Fibroblast of lung (primary cell): ENCODE measurements around the gene TIFAB. TPM values are rescaled to one million over a fixed set of nuclear protein-coding genes. Genes with fewer than 3 reads are reported as not detected.

ENCODE experiments used
- DNase-seq, 2 donors: peaks; one replicate each; pipeline versions ENCODE4 v3.0.0 to v3.0.0-alpha.2; 2010; ENCODE audit warnings: low read depth in 2 of 2
- H2AFZ ChIP-seq: 2 replicates; pipeline ENCODE4 v1.5.1; 2012; ENCODE audit warnings: low read length, control low read depth, inconsistent platforms
- H3K27ac ChIP-seq: 2 replicates; pipeline ENCODE4 v1.5.1; 2011; ENCODE audit warnings: low read length, control low read depth; ENCODE audit not compliant: insufficient read depth
- H3K27me3 ChIP-seq: 2 replicates; pipeline ENCODE4 v1.5.1; 2011; ENCODE audit warnings: mild to moderate bottlenecking, low read length; ENCODE audit not compliant: control insufficient read depth, insufficient read depth
- H3K36me3 ChIP-seq: 2 replicates; pipeline ENCODE4 v1.5.1; 2011; ENCODE audit warnings: low read length; ENCODE audit not compliant: control insufficient read depth, insufficient read depth
- H3K4me1 ChIP-seq: 2 replicates; pipeline ENCODE4 v1.5.1; 2011; ENCODE audit warnings: low read length; ENCODE audit not compliant: control insufficient read depth, insufficient read depth; ENCODE audit errors: extremely low read depth
- H3K4me2 ChIP-seq: 2 replicates; pipeline ENCODE4 v1.5.1; 2011; ENCODE audit warnings: low read length, control low read depth; ENCODE audit not compliant: insufficient read depth; ENCODE audit errors: extremely low read depth
- H3K4me3 ChIP-seq, 4 experiments: fragments of 200-600 bp in 1 of 4; sonication (generic) in 1 of 4; replicated peaks in 1 of 4; 2 replicates each; pipeline ENCODE4 v1.5.1; 2011 to 2016; ENCODE audit warnings: low read length in 4 of 4, low read depth in 3 of 4, mild to moderate bottlenecking in 3 of 4, control low read depth in 2 of 4, inconsistent platforms in 1 of 4, mixed read lengths in 1 of 4; ENCODE audit not compliant: insufficient read depth in 1 of 4; ENCODE audit errors: control extremely low read depth in 1 of 4
- H3K79me2 ChIP-seq: 2 replicates; pipeline ENCODE4 v1.5.1; 2012; ENCODE audit warnings: mild to moderate bottlenecking, low read length, inconsistent platforms; ENCODE audit not compliant: control insufficient read depth, insufficient read depth
- H3K9ac ChIP-seq: 2 replicates; pipeline ENCODE4 v1.5.1; 2011; ENCODE audit warnings: mild to moderate bottlenecking, low read length, control low read depth; ENCODE audit not compliant: insufficient read depth
- H3K9me3 ChIP-seq: 2 replicates; pipeline ENCODE4 v1.5.1; 2012; ENCODE audit warnings: low read depth, low read length; ENCODE audit not compliant: control insufficient read depth, insufficient read depth
- H4K20me1 ChIP-seq: 2 replicates; pipeline ENCODE4 v1.5.1; 2011; ENCODE audit warnings: low read length; ENCODE audit not compliant: control insufficient read depth, insufficient read depth; ENCODE audit errors: extremely low read depth
- CTCF ChIP-seq, 2 donors: IDR thresholded peaks in 1 of 2; conservative IDR thresholded peaks in 1 of 2; 1 replicate in 1 of 2; 2 replicates in 1 of 2; pipeline ENCODE4 v1.5.1; 2011 to 2012; ENCODE audit warnings: low read length in 2 of 2, control low read depth in 1 of 2, inconsistent platforms in 1 of 2, low read depth in 1 of 2, mild to moderate bottlenecking in 1 of 2
- EZH2 ChIP-seq: IDR thresholded peaks from 2 replicates; pipeline ENCODE4 v1.5.1; 2012; ENCODE audit warnings: low read length, control low read depth, mild to moderate bottlenecking; ENCODE audit errors: missing control alignments
- polyA plus RNA-seq, 2 donors: library from polyadenylated mRNA; depleted of rRNA in 1 of 2; stranded (reverse) in 1 of 2; unstranded in 1 of 2; fragments of >200 nt; gene quantifications; 2 replicates each; pipeline ENCODE4 v1.2.1, GENCODE V29; 2011 to 2012; ENCODE audit warnings: missing spikeins in 1 of 2
- total RNA-seq: library from RNA; depleted of rRNA; stranded (reverse); fragments of >200 nt; gene quantifications from 2 replicates; pipeline ENCODE4 v1.2.1, GENCODE V29; 2014

The TIFAB gene
- total and polyA plus RNA-seq, 2 donors (not counting 1 experiment from before 2014, with no cell fraction given): not detected

GRCh38 chr5:135483254-135483653 is 31.1 kb upstream of the TIFAB start:
- Histone ChIP-seq H3K36me3 (no peaks in the 10 kb centered on the region), H3K9ac (no peak overlapping the region), H3K79me2 (no peaks in the 10 kb centered on the region), H4K20me1 (no peaks in the 10 kb centered on the region), H3K4me3 (no peak overlapping the region), H3K4me2 (no peak overlapping the region), H3K27ac (no peak overlapping the region), H3K4me1 (peaks cover 2% of the 10 kb centered on the region), H2AFZ (no peak overlapping the region), H3K9me3 (no peaks in the 10 kb centered on the region), H3K27me3 (no peaks in the 10 kb centered on the region)
- no peak for DNase-seq
- TF ChIP-seq CTCF (conservative IDR thresholded peaks at IDR 0.05 in 1 of 2, IDR thresholded peaks at IDR 0.05 in 1 of 2; ENCODE audit: low read depth in 1 of 2, low read length in 2 of 2) (no peak), EZH2 (no peak)

- Histone ChIP-seq H3K79me2 (no peaks in the 10 kb centered on the region), H3K27me3 (no peaks in the 10 kb centered on the region), H3K9me3 (no peaks in the 10 kb centered on the region), H3K4me1 (no peaks in the 10 kb centered on the region), H3K27ac (no peak overlapping the region), H3K9ac (no peak overlapping the region), H4K20me1 (no peaks in the 10 kb centered on the region), H3K36me3 (no peaks in the 10 kb centered on the region), H3K4me2 (no peak overlapping the region), H2AFZ (no peak overlapping the region), H3K4me3 (no peak overlapping the region)
- DNase-seq: no peak
- TF ChIP-seq EZH2: no peak
- no peak for TF ChIP-seq CTCF (conservative IDR thresholded peaks at IDR 0.05 in 1 of 2, IDR thresholded peaks at IDR 0.05 in 1 of 2; ENCODE audit: low read depth in 1 of 2, low read length in 2 of 2)
Observed at GRCh38 chr5:135482381-135482933, 30.3 kb upstream of the TIFAB start.

- Histone ChIP-seq H3K4me2 (no peak overlapping the region), H4K20me1 (no peaks in the 10 kb centered on the region), H3K36me3 (no peaks in the 10 kb centered on the region), H3K27ac (no peak overlapping the region), H3K27me3 (no peaks in the 10 kb centered on the region), H3K9ac (no peak overlapping the region), H3K79me2 (no peaks in the 10 kb centered on the region), H2AFZ (no peak overlapping the region), H3K4me3 (no peak overlapping the region), H3K9me3 (no peaks in the 10 kb centered on the region), H3K4me1 (no peaks in the 10 kb centered on the region)
- DNase-seq: no peak
- TF ChIP-seq CTCF (conservative IDR thresholded peaks at IDR 0.05 in 1 of 2, IDR thresholded peaks at IDR 0.05 in 1 of 2; ENCODE audit: low read depth in 1 of 2, low read length in 2 of 2) (no peak), EZH2 (no peak)
Observed at GRCh38 chr5:135481909-135482311, 29.8 kb upstream of the TIFAB start.
